ENCODE results near the gene CMIP. TPM values are rescaled to one million over a fixed set of nuclear protein-coding genes. Genes with fewer than 3 reads are reported as not detected.
A peak's percentile ranks its signal among the peaks of the same experiment; 100 is the strongest.

The CMIP gene
- total RNA-seq, 1 experiment from 2014 or later, result 53.6 TPM

- no peak for DNase-seq (ENCODE audit: unreplicated experiment)
- TF ChIP-seq, protein P1, sequence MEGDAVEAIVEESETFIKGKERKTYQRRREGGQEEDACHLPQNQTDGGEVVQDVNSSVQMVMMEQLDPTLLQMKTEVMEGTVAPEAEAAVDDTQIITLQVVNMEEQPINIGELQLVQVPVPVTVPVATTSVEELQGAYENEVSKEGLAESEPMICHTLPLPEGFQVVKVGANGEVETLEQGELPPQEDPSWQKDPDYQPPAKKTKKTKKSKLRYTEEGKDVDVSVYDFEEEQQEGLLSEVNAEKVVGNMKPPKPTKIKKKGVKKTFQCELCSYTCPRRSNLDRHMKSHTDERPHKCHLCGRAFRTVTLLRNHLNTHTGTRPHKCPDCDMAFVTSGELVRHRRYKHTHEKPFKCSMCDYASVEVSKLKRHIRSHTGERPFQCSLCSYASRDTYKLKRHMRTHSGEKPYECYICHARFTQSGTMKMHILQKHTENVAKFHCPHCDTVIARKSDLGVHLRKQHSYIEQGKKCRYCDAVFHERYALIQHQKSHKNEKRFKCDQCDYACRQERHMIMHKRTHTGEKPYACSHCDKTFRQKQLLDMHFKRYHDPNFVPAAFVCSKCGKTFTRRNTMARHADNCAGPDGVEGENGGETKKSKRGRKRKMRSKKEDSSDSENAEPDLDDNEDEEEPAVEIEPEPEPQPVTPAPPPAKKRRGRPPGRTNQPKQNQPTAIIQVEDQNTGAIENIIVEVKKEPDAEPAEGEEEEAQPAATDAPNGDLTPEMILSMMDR (IDR thresholded peaks at IDR 0.05; ENCODE audit: unreplicated experiment), result no peak
- Mint-ChIP-seq H3K9me3 (ENCODE audit: unreplicated experiment) (no peaks in the 10 kb centered on the region), H3K4me3 (ENCODE audit: unreplicated experiment) (no peak overlapping the region), H3K27me3 (ENCODE audit: insufficient read depth, unreplicated experiment) (no peaks in the 10 kb centered on the region), H3K27ac (ENCODE audit: low read depth, unreplicated experiment) (peak overlapping the region; percentile 25), H3K36me3 (ENCODE audit: insufficient read depth, unreplicated experiment) (peaks cover 9% of the 10 kb centered on the region), H3K4me1 (ENCODE audit: insufficient read depth, unreplicated experiment) (peaks cover 24% of the 10 kb centered on the region)
- intact Hi-C loops (cut with micrococcal nuclease), result no loop called here
- ChIA-PET POLR2A (interaction anchor here (0.6 to 1.8 kb wide), 4 partner anchors 10 to 85 kb away, joined by 3 to 8 read pairs (median 5); no protein-coding TSS in a partner anchor), CTCF (interaction anchor here (1.2 kb wide), 1 partner anchor 174 kb away, joined by 4 read pairs; no protein-coding TSS in a partner anchor)
- BruUV-seq (replicated peaks), result no TSS peak
Observed at GRCh38 chr16:81578636-81579413, 134.2 kb downstream of the CMIP start.

- no peaks in the 10 kb centered on the region for H3K27me3 Mint-ChIP-seq (ENCODE audit: insufficient read depth, unreplicated experiment)
- H3K9me3 Mint-ChIP-seq (ENCODE audit: unreplicated experiment), result no peaks in the 10 kb centered on the region
- H3K4me1 Mint-ChIP-seq (ENCODE audit: insufficient read depth, unreplicated experiment), result peaks cover 42% of the 10 kb centered on the region
- peaks cover 15% of the 10 kb centered on the region for H3K36me3 Mint-ChIP-seq (ENCODE audit: insufficient read depth, unreplicated experiment)
- peak overlapping the region; percentile 39 for H3K4me3 Mint-ChIP-seq (ENCODE audit: unreplicated experiment)
- no TSS peak for BruUV-seq (replicated peaks)
- POLR2A ChIA-PET, result interaction anchor here (1.2 to 4.0 kb wide), 3 partner anchors 20 to 54 kb away, joined by 4 to 39 read pairs (median 5); no protein-coding TSS in a partner anchor
- H3K27ac Mint-ChIP-seq (ENCODE audit: low read depth, unreplicated experiment), result peak overlapping the region; percentile 93
- intact Hi-C loops (cut with micrococcal nuclease), result loop anchor here (2.0 to 10.0 kb wide), 2 partner anchors 54 to 176 kb away; no protein-coding TSS in a partner anchor
- TF ChIP-seq, protein P1 (IDR thresholded peaks at IDR 0.05; ENCODE audit: unreplicated experiment), result no peak
- peak; percentile 91 for DNase-seq (ENCODE audit: unreplicated experiment)
- CTCF ChIA-PET, result interaction anchor here (0.6 kb wide), 1 partner anchor 12 kb away, joined by 3 read pairs; no protein-coding TSS in a partner anchor
Observed at GRCh38 chr16:81581107-81581506, 136.5 kb downstream of the CMIP start.

- peak; percentile 16 for DNase-seq (ENCODE audit: unreplicated experiment)
- H3K27ac Mint-ChIP-seq (ENCODE audit: low read depth, unreplicated experiment), result peak overlapping the region; percentile 97
- peaks cover 60% of the 10 kb centered on the region for H3K4me1 Mint-ChIP-seq (ENCODE audit: insufficient read depth, unreplicated experiment)
- ChIA-PET POLR2A (interaction anchor here (0.6 to 4.0 kb wide), 5 partner anchors 16 to 177 kb away, joined by 3 to 39 read pairs (median 5); no protein-coding TSS in a partner anchor), CTCF (interaction anchor here (0.6 to 1.5 kb wide), 3 partner anchors 17 to 49 kb away, joined by 3 to 5 read pairs (median 3); no protein-coding TSS in a partner anchor)
- H3K4me3 Mint-ChIP-seq (ENCODE audit: unreplicated experiment), result no peak overlapping the region
- TF ChIP-seq, protein P1 (IDR thresholded peaks at IDR 0.05; ENCODE audit: unreplicated experiment), result no peak
- no peaks in the 10 kb centered on the region for H3K27me3 Mint-ChIP-seq (ENCODE audit: insufficient read depth, unreplicated experiment)
- peaks cover 23% of the 10 kb centered on the region for H3K36me3 Mint-ChIP-seq (ENCODE audit: insufficient read depth, unreplicated experiment)
- no TSS peak for BruUV-seq (replicated peaks)
- intact Hi-C loops (cut with micrococcal nuclease), result loop anchor here (10.0 kb wide), 1 partner anchor 178 kb away; no protein-coding TSS in a partner anchor
- no peaks in the 10 kb centered on the region for H3K9me3 Mint-ChIP-seq (ENCODE audit: unreplicated experiment)
Observed at GRCh38 chr16:81582655-81583441, 138.2 kb downstream of the CMIP start.
